SK-N-SH (cell line): Measurements from ENCODE around the gene EXD2. TPM values are rescaled to one million over a fixed set of nuclear protein-coding genes. Genes with fewer than 3 reads are reported as not detected.

Experiments
- CTCF ChIA-PET: fragments of 300-600, 350-600 bp; formaldehyde crosslinking; extraction: SDS; loops from one replicate; lab custom pipeline; 2021; lab: Yijun Ruan, JAX
- POLR2A ChIA-PET: fragments of 350-600 bp; sonication (Branson Sonifier 250); formaldehyde crosslinking; extraction: SDS; loops from one replicate; lab custom pipeline; 2020; ENCODE audit warnings: antibody characterized with exemption, inconsistent platforms; lab: Yijun Ruan, JAX
- DNase-seq: peaks from one replicate; pipeline ENCODE4 v3.0.0; 2012
- H2AFZ ChIP-seq: fragments of 200-600 bp; sonication (generic); 2 replicates; pipeline ENCODE4 v1.8.1; 2016; ENCODE audit warnings: antibody characterized with exemption, mild to moderate bottlenecking, low read depth
- H3F3A ChIP-seq: fragments of 200-600 bp; sonication (generic); replicated peaks from 2 replicates; pipeline ENCODE3; 2016; ENCODE audit warnings: antibody characterized with exemption, mild to moderate bottlenecking; ENCODE audit not compliant: insufficient read depth
- H3K27ac ChIP-seq, 2 experiments: fragments of 200-500 bp in 1 of 2; fragments of 200-600 bp in 1 of 2; sonication (Bioruptor generic) in 1 of 2; sonication (generic), shearing (Covaris generic) in 1 of 2; 2 replicates each; pipeline versions ENCODE4 v1.5.1 to v1.6.1; 2014 to 2016; ENCODE audit warnings: low read depth in 2 of 2, inconsistent platforms in 1 of 2, low read length in 1 of 2, mild to moderate bottlenecking in 1 of 2, mixed read lengths in 1 of 2
- H3K27me3 ChIP-seq: fragments of 200-600 bp; sonication (generic), shearing (Covaris generic); 2 replicates; pipeline ENCODE4 v1.6.1; 2016; ENCODE audit warnings: mixed run types; ENCODE audit not compliant: insufficient read depth
- H3K36me3 ChIP-seq, 2 experiments: fragments of 200-500 bp in 1 of 2; fragments of 200-600 bp in 1 of 2; sonication (Bioruptor generic) in 1 of 2; sonication (generic) in 1 of 2; replicated peaks in 1 of 2; 2 replicates each; pipeline versions ENCODE3 to v1.5.1; 2014 to 2016; ENCODE audit warnings: low read length in 1 of 2, mild to moderate bottlenecking in 1 of 2; ENCODE audit not compliant: insufficient read depth in 2 of 2, control insufficient read depth in 1 of 2
- H3K4me1 ChIP-seq, 2 experiments: fragments of 200-500 bp in 1 of 2; fragments of 200-600 bp in 1 of 2; sonication (Bioruptor generic) in 1 of 2; sonication (generic), shearing (Covaris generic) in 1 of 2; 2 replicates each; pipeline versions ENCODE4 v1.5.1 to v1.6.1; 2014 to 2016; ENCODE audit warnings: low read depth in 1 of 2, low read length in 1 of 2, mixed run types in 1 of 2; ENCODE audit not compliant: insufficient read depth in 2 of 2, control insufficient read depth in 1 of 2
- H3K4me2 ChIP-seq: fragments of 200-600 bp; sonication (generic), shearing (Covaris generic); 2 replicates; pipeline ENCODE4 v1.6.1; 2017; ENCODE audit warnings: mixed run types
- H3K4me3 ChIP-seq, 2 experiments: fragments of 200-500 bp in 1 of 2; fragments of 200-600 bp in 1 of 2; sonication (Bioruptor generic) in 1 of 2; sonication (generic), shearing (Covaris generic) in 1 of 2; 2 replicates each; pipeline versions ENCODE4 v1.5.1 to v1.8.1; 2014 to 2016; ENCODE audit warnings: low read depth in 2 of 2, inconsistent platforms in 1 of 2, low read length in 1 of 2, mild to moderate bottlenecking in 1 of 2, mixed read lengths in 1 of 2, moderate library complexity in 1 of 2
- H3K79me2 ChIP-seq: fragments of 200-600 bp; sonication (generic); 2 replicates; pipeline ENCODE4 v1.8.1; 2017; ENCODE audit warnings: mild to moderate bottlenecking; ENCODE audit not compliant: insufficient read depth
- H3K9ac ChIP-seq: fragments of 200-600 bp; sonication (generic); 2 replicates; pipeline ENCODE4 v1.6.1; 2017; ENCODE audit warnings: mixed run types
- H3K9me2 ChIP-seq: fragments of 200-600 bp; sonication (generic); 2 replicates; pipeline ENCODE4 v1.6.1; 2017; ENCODE audit warnings: mixed run types
- H3K9me3 ChIP-seq: fragments of 200-600 bp; sonication (generic); 2 replicates; pipeline ENCODE4 v1.6.1; 2017; ENCODE audit warnings: mixed run types, mild to moderate bottlenecking, moderate library complexity
- H4K20me1 ChIP-seq: fragments of 200-600 bp; sonication (generic); 2 replicates; pipeline ENCODE4 v1.6.1; 2017; ENCODE audit warnings: mild to moderate bottlenecking, mixed run types; ENCODE audit not compliant: insufficient read depth
- CHD2 ChIP-seq: fragments of 150-350 bp; IDR thresholded peaks from 2 replicates; pipeline ENCODE4 v1.6.1; 2018; ENCODE audit warnings: low read length; ENCODE audit not compliant: partially characterized antibody
- ELF1 ChIP-seq: IDR thresholded peaks from 2 replicates; pipeline ENCODE4 v1.4.0; 2012
- EZH2phosphoT487 ChIP-seq: fragments of 200-600 bp; sonication (generic); IDR thresholded peaks from 2 replicates; pipeline ENCODE4 v1.6.1; 2017; ENCODE audit warnings: low read depth, mixed run types, mild to moderate bottlenecking, antibody characterized with exemption, moderate library complexity, borderline replicate concordance
- FOSL2 ChIP-seq: IDR thresholded peaks from 2 replicates; pipeline ENCODE4 v1.4.0; 2012; ENCODE audit warnings: low read depth, mild to moderate bottlenecking, moderate library complexity, borderline replicate concordance
- FOXJ3 ChIP-seq: sonication (generic); formaldehyde crosslinking; IDR thresholded peaks from 2 replicates; pipeline ENCODE4 v1.5.1; 2020; ENCODE audit warnings: mild to moderate bottlenecking, missing genetic modification reagents
- GATA2 ChIP-seq: sonication (generic); formaldehyde crosslinking; IDR thresholded peaks from 2 replicates; pipeline ENCODE4 v1.5.0; 2020; ENCODE audit warnings: mild to moderate bottlenecking, missing genetic modification reagents
- JUND ChIP-seq: IDR thresholded peaks from 2 replicates; pipeline ENCODE4 v1.4.0; 2012
- MEF2A ChIP-seq: IDR thresholded peaks from 2 replicates; pipeline ENCODE4 v1.4.0; 2012; ENCODE audit warnings: low read depth, borderline replicate concordance
- MXI1 ChIP-seq: IDR thresholded peaks from 2 replicates; pipeline ENCODE4 v1.6.1; 2012; ENCODE audit warnings: mild to moderate bottlenecking, low read depth, low read length, improper control_type of control experiment
- POLR2AphosphoS5 ChIP-seq: IDR thresholded peaks from 2 replicates; pipeline ENCODE4 v1.6.1; 2012; ENCODE audit warnings: low read depth, low read length
- RAD21 ChIP-seq: IDR thresholded peaks from 2 replicates; pipeline ENCODE4 v1.6.1; 2012; ENCODE audit warnings: mild to moderate bottlenecking, low read length
- RCOR1 ChIP-seq: fragments of 150-350 bp; IDR thresholded peaks from 2 replicates; pipeline ENCODE4 v1.6.1; 2017; ENCODE audit warnings: antibody characterized with exemption, low read length
- SIN3A ChIP-seq: IDR thresholded peaks from 2 replicates; pipeline ENCODE4 v1.6.1; 2012; ENCODE audit warnings: low read depth, mild to moderate bottlenecking, low read length, moderate library complexity, borderline replicate concordance
- SMC3 ChIP-seq: IDR thresholded peaks from 2 replicates; pipeline ENCODE4 v1.6.1; 2012; ENCODE audit warnings: low read depth, low read length, improper control_type of control experiment
- TCF12 ChIP-seq: IDR thresholded peaks from 2 replicates; pipeline ENCODE4 v1.4.0; 2012
- TEAD4 ChIP-seq: IDR thresholded peaks from 2 replicates; pipeline ENCODE4 v1.4.0; 2012; ENCODE audit warnings: mild to moderate bottlenecking, borderline replicate concordance; ENCODE audit not compliant: insufficient read depth
- YY1 ChIP-seq: IDR thresholded peaks from 2 replicates; pipeline ENCODE4 v1.4.0; 2012; ENCODE audit warnings: low read depth, mild to moderate bottlenecking
- WGBS: methylation state at CpG from one replicate; pipeline ENCODE4 v1.1.6; 2017; ENCODE audit warnings: low lambda C conversion rate; 5-methylcytosine and 5-hydroxymethylcytosine counted together
- polyA plus RNA-seq, 3 experiments: library from polyadenylated mRNA; depleted of rRNA; stranded (reverse); fragments of >200 nt; gene quantifications; 2 replicates each; pipeline ENCODE4 v1.2.3, GENCODE V29; 2012
- TF ChIP-seq, protein P1 (sequence below): IDR thresholded peaks from 2 replicates; pipeline ENCODE4 v1.6.1; 2012; ENCODE audit warnings: mild to moderate bottlenecking, low read depth, low read length, moderate library complexity
- TF ChIP-seq, protein P2 (sequence below): IDR thresholded peaks from 2 replicates; pipeline ENCODE4 v1.4.0; 2012; ENCODE audit warnings: low read depth, borderline replicate concordance

EXD2 gene
- polyA plus RNA-seq, 1 of the 3 experiments (the other 2 are of a cell fraction) = 15.1 TPM

DNA sequence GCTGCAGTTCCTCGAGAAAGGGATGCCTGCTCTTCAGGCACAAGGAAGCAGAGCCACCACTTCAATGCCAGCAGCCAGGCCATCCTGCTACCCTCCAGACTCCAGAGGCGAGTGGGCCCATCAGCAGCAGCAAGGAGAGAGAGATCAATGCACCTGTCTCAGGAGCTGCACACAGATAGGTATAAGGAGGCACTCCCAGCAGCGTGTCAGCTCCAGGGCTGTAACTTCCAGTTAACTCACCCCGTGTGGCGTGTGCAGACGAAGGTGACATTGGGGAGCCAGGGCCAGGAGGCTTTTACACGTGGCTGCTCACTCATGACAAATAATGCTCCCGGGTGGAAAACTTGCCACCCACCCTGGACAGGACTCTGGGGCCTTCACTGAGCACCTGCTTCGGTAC lies 92.9 kb downstream of the EXD2 start (continued):
- TF ChIP-seq, protein P1, sequence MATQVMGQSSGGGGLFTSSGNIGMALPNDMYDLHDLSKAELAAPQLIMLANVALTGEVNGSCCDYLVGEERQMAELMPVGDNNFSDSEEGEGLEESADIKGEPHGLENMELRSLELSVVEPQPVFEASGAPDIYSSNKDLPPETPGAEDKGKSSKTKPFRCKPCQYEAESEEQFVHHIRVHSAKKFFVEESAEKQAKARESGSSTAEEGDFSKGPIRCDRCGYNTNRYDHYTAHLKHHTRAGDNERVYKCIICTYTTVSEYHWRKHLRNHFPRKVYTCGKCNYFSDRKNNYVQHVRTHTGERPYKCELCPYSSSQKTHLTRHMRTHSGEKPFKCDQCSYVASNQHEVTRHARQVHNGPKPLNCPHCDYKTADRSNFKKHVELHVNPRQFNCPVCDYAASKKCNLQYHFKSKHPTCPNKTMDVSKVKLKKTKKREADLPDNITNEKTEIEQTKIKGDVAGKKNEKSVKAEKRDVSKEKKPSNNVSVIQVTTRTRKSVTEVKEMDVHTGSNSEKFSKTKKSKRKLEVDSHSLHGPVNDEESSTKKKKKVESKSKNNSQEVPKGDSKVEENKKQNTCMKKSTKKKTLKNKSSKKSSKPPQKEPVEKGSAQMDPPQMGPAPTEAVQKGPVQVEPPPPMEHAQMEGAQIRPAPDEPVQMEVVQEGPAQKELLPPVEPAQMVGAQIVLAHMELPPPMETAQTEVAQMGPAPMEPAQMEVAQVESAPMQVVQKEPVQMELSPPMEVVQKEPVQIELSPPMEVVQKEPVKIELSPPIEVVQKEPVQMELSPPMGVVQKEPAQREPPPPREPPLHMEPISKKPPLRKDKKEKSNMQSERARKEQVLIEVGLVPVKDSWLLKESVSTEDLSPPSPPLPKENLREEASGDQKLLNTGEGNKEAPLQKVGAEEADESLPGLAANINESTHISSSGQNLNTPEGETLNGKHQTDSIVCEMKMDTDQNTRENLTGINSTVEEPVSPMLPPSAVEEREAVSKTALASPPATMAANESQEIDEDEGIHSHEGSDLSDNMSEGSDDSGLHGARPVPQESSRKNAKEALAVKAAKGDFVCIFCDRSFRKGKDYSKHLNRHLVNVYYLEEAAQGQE = no peak
- no peak for TF ChIP-seq YY1

DNA sequence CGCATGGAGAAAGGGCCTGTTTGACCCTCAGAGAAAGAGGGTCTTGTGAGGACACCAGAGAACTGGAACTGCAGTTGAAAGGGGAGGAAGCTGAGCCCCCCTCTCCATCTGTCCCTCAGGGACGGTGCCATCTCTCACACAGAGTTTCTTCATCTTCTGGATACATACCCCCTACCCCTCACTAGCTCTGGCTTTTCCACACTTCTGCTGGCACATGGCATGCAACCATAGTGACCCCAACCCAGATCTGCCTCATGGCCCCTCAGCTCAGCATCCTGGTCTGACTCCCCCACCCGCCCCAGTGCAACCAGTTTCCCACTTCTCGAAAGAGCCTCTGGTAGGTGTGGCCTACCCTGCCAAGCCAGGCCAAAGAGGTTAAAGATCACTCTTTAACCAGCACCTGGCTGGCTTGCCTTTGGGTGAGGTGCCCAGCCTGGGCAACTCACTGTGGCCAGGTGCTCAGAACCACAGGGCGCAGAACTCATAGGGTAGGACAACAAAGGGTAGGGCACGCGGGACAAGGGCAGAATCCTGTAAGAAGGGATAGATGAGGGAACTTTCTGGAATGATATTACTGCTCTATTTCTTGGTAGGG lies 94.5 kb downstream of the EXD2 start:
- Histone ChIP-seq H3K79me2 (no peaks in the 10 kb centered on the region), H3K4me3 (no peak overlapping the region), H3K27me3 (no peaks in the 10 kb centered on the region), H3K4me1 (peaks cover 0 to 22% of the 10 kb centered on the region in 2 experiments; a peak in 2 of 4 replicates), H2AFZ (no peak overlapping the region), H3K36me3 (no peaks in the 10 kb centered on the region), H3K27ac (no peak overlapping the region), H3K4me2 (no peak overlapping the region), H3K9ac (no peak overlapping the region), H3F3A (no peaks in the 10 kb centered on the region), H3K9me3 (no peaks in the 10 kb centered on the region), H4K20me1 (no peaks in the 10 kb centered on the region), H3K9me2 (no peaks in the 10 kb centered on the region)
- CTCF ChIA-PET = interaction anchor here (2.3 to 2.9 kb wide), 2 partner anchors 25 to 27 kb away, joined by 14 to 18 read pairs; partner anchors contain the start of gene GALNT16
- POLR2A ChIA-PET = no interaction called here
- no peak for DNase-seq
- 79% methylated on average over 7 of the region's 7 CpGs for WGBS
- TF ChIP-seq FOSL2 (no peak), RCOR1 (no peak), ELF1 (no peak), SIN3A (no peak), EZH2phosphoT487 (no peak), POLR2AphosphoS5 (no peak), GATA2 (CRISPR knock-in tag) (no peak), FOXJ3 (CRISPR knock-in tag) (no peak), TEAD4 (no peak), MXI1 (no peak), RAD21 (no peak), JUND (no peak), CHD2 (no peak), SMC3 (no peak), TCF12 (no peak), MEF2A (no peak), YY1 (no peak)
- TF ChIP-seq, protein P2, sequence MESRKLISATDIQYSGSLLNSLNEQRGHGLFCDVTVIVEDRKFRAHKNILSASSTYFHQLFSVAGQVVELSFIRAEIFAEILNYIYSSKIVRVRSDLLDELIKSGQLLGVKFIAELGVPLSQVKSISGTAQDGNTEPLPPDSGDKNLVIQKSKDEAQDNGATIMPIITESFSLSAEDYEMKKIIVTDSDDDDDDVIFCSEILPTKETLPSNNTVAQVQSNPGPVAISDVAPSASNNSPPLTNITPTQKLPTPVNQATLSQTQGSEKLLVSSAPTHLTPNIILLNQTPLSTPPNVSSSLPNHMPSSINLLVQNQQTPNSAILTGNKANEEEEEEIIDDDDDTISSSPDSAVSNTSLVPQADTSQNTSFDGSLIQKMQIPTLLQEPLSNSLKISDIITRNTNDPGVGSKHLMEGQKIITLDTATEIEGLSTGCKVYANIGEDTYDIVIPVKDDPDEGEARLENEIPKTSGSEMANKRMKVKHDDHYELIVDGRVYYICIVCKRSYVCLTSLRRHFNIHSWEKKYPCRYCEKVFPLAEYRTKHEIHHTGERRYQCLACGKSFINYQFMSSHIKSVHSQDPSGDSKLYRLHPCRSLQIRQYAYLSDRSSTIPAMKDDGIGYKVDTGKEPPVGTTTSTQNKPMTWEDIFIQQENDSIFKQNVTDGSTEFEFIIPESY = no peak
